Measurements from ENCODE around the gene CHRNA3.

CHRNA3 gene

DNA sequence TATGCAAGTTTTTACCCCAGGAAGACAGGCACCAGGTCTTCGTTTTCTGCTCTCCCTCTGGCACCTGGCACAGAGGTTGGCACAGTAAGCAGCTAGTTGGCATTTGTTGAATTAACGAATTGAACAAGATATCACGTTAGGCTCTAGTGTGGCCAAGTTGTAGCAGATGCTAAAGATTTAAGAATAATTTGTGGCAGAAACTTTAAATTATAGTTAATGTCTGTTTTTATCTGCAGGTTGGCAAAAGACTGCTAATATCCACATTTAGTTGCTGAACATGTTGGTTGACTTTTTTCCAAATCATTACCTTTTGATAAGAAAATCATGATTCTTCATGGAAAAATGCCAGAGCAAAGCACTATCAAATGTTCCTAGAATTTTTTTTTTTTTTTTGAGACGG is 47.4 kb downstream of the CHRNA3 start:
- H3K4me3 ChIP-seq (ENCODE audit: low read depth, low read length): no peak overlapping the region
- TF ChIP-seq, protein P1, sequence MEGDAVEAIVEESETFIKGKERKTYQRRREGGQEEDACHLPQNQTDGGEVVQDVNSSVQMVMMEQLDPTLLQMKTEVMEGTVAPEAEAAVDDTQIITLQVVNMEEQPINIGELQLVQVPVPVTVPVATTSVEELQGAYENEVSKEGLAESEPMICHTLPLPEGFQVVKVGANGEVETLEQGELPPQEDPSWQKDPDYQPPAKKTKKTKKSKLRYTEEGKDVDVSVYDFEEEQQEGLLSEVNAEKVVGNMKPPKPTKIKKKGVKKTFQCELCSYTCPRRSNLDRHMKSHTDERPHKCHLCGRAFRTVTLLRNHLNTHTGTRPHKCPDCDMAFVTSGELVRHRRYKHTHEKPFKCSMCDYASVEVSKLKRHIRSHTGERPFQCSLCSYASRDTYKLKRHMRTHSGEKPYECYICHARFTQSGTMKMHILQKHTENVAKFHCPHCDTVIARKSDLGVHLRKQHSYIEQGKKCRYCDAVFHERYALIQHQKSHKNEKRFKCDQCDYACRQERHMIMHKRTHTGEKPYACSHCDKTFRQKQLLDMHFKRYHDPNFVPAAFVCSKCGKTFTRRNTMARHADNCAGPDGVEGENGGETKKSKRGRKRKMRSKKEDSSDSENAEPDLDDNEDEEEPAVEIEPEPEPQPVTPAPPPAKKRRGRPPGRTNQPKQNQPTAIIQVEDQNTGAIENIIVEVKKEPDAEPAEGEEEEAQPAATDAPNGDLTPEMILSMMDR (IDR thresholded peaks at IDR 0.05; ENCODE audit: borderline replicate concordance, insufficient read depth, low read depth, low read length): no peak

DNA sequence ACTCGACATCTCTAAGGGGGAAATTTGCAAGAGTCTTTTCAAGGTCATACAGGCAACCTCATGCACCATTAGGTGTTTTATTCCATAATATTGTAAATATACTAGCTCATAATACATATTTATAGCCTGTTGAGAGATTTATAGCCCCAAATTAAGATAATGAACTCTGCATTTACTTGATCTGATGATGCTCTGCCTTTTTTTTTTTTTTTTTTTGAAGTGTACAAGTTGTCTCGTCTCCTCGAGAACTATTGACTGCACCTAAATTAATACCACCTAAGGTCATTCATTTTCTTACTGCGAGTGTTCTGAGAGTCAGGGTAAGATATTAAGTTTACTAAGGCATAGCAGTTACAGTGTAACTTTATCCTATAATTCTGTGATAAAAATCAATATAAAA is 49.4 kb downstream of the CHRNA3 start:
- TF ChIP-seq, protein P1 (IDR thresholded peaks at IDR 0.05; ENCODE audit: borderline replicate concordance, insufficient read depth, low read depth, low read length): no peak
- no peak overlapping the region for H3K4me3 ChIP-seq (ENCODE audit: low read depth, low read length)

DNA sequence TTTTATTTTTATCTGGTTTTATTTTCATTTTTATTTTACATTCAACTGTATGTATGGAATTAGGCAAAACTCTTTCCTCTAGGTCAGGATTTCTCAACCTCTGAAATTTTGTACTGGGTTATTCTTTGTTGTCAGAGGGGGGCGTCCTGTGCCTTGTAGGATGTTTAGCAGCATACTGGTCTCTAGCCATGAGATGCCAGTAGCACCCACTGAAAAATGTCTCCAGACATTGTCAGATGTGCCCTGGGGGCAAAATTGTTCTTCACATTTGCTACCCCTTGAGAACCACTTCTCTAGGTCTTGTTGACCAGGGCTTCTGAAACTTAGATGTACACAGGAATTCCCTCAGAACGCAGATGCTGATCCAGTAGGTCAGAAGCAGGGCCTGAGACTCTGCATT is 50.1 kb downstream of the CHRNA3 start:
- TF ChIP-seq, protein P1 (IDR thresholded peaks at IDR 0.05; ENCODE audit: borderline replicate concordance, insufficient read depth, low read depth, low read length): no peak
- no peak overlapping the region for H3K4me3 ChIP-seq (ENCODE audit: low read depth, low read length)

DNA sequence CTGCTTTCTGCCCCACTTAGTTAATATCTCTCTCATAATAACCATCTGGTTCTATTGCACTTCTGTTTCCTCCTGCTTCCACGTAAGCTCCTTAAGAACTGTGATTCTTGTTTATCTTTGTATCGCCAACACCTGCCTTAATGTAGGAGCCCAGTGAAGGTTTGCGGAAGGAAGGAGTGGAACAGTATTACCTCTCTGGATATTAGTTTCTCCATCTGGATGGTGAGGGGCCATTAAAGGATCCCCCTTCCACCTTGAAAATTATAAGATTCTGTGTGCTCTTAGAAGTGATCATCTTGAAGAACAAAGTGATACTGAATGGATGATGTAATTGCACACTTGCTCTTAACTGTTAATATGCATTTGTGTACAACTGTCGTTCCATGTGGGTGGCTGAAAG is 53.3 kb downstream of the CHRNA3 start:
- TF ChIP-seq, protein P1 (IDR thresholded peaks at IDR 0.05; ENCODE audit: borderline replicate concordance, insufficient read depth, low read depth, low read length): no peak
- H3K4me3 ChIP-seq (ENCODE audit: low read depth, low read length): no peak overlapping the region

DNA sequence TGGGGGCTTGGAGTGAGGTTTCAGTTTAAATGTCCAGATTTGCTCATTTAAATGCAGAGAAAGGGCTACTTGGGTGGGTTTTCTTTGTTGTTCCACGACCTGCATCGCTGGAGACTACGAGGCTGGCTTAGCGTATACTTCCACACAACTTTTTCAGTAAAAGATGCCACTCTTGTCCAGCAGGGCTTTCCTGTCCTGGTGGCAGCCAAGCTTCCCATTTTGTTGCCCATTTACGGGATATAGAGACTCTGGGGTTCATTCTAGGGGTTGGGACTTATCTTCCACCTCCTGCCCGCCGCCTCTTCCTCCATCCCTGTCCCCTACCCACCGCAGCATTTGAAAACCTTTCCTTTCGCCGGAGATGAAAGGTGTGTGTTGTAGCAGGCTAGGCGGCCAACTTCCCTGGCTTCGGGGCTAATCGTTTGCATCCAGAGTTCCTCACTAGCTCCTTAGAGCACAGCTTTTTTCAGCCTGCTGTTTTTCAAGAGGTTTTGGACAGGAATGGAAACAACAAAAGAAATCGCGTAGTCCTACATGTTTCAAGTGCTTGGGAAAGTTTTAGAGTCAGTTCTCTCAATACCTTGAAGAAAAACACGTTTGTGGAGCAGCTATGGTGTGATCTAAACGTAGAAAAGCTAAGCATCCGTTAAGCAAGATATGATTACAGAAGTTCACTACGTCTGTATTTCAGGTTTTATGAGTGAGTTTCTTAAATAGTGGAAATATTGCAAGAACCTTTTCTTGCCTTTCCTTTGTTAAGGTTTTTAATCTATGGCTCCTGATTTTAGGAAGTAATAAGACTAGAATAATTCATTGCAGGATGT is 54.6 kb downstream of the CHRNA3 start:
- TF ChIP-seq, protein P1 (IDR thresholded peaks at IDR 0.05; ENCODE audit: borderline replicate concordance, insufficient read depth, low read depth, low read length): peak; percentile 29; the same call in 1 of the 2 replicates
- H3K4me3 ChIP-seq (ENCODE audit: low read depth, low read length): peak overlapping the region; percentile 95

DNA sequence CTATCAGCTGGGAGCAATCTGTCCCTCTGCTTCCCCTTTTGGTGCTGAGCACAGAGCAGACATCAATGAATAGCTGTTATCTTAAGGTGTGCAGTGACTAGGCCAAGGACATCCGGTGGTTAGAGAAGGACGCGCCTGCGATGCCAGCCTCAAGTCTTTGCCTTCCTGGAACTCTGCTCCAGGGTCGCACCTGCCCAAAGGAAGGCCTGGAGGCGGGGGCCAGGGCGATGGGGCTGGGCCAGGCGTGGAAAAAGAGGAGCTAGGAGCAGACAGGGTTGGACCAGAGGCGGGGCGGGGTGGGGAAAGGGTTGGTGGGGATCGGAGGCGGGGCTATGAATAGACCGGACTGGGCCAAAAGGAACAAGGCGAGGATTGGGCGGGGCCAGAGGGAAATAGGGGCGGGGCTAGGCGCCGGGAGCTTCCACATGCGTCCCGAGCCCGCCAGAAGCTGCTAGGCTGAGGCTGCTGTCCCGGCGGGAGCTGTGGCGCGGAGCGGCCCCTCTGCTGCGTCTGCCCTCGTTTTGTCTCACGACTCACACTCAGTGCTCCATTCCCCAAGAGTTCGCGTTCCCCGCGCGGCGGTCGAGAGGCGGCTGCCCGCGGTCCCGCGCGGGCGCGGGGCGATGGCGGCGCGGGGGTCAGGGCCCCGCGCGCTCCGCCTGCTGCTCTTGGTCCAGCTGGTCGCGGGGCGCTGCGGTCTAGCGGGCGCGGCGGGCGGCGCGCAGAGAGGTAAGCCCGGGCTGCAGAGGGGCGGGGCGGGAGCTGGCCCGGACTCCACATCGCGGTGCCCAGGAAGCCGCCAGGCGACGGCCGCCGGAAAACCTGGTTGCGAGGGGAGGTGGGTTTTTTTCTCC is 55.5 kb downstream of the CHRNA3 start, which contains the start of gene CHRNA5:
Gene CHRNA5, plus strand, starts transcription at position 424 of the 854 bp plus-strand sequence. Its CDS starts 200 bp downstream, at position 624.
- TF ChIP-seq, protein P1 (IDR thresholded peaks at IDR 0.05; ENCODE audit: borderline replicate concordance, insufficient read depth, low read depth, low read length): no peak
- peak within 1 kb of the TSS; percentile 95 for H3K4me3 ChIP-seq (ENCODE audit: low read depth, low read length)

Measured in GM12875 (cell line).